NCI-H526 (cell line): ENCODE data around the gene CCAR1.
"Not testable (repeated sequence)": the region's sequence is repeated elsewhere in the genome, so short reads cannot be mapped to it uniquely, and the experiment has no call there.

Experiments used
- DNase-seq, 2 experiments: peaks; one replicate each; lab custom pipeline; 2025; lab: John Stamatoyannopoulos, UW

The CCAR1 gene

GRCh38 chr10:68720793-68721672 lies at the start of gene CCAR1:
Gene CCAR1, plus strand, starts transcription at chr10:68721239. Its CDS starts 1,266 bp downstream, at chr10:68722505.
- DNase-seq = peak; percentile 97 to 98

GRCh38 chr10:68684413-68684812 lies 36.6 kb upstream of the CCAR1 start:
- no peak for DNase-seq

GRCh38 chr10:68696018-68696417 lies 25.0 kb upstream of the CCAR1 start:
- no peak for DNase-seq

- DNase-seq = no peak
Measured at GRCh38 chr10:68697106-68697505, 23.9 kb upstream of the CCAR1 start.

- no peak for DNase-seq
Measured at GRCh38 chr10:68700197-68700596, 20.8 kb upstream of the CCAR1 start.

GRCh38 chr10:68705548-68705947 lies 15.5 kb upstream of the CCAR1 start:
- no peak for DNase-seq

- DNase-seq = not testable (repeated sequence)
Measured at GRCh38 chr10:68708987-68709386, 12.1 kb upstream of the CCAR1 start.

- DNase-seq = not testable (repeated sequence)
Measured at GRCh38 chr10:68713065-68713464, 8.0 kb upstream of the CCAR1 start.

- DNase-seq = no peak
Measured at GRCh38 chr10:68717435-68717834, 3.6 kb upstream of the CCAR1 start.

GRCh38 chr10:68721673-68722335 lies 765 bp downstream of the CCAR1 start:
- no peak for DNase-seq

- DNase-seq = no peak
Measured at GRCh38 chr10:68725016-68725415, 4.0 kb downstream of the CCAR1 start.

- DNase-seq = no peak
Measured at GRCh38 chr10:68727146-68727545, 6.1 kb downstream of the CCAR1 start.

GRCh38 chr10:68732651-68733050 lies 11.6 kb downstream of the CCAR1 start:
- DNase-seq = no peak

- DNase-seq = no peak
Measured at GRCh38 chr10:68734349-68734748, 13.3 kb downstream of the CCAR1 start.

GRCh38 chr10:68735119-68735518 lies 14.1 kb downstream of the CCAR1 start:
- no peak for DNase-seq

GRCh38 chr10:68735739-68736138 lies 14.7 kb downstream of the CCAR1 start:
- DNase-seq = not testable (repeated sequence)

- not testable (repeated sequence) for DNase-seq
Measured at GRCh38 chr10:68740676-68741075, 19.6 kb downstream of the CCAR1 start.

GRCh38 chr10:68742397-68742796 lies 21.4 kb downstream of the CCAR1 start:
- DNase-seq = no peak

GRCh38 chr10:68752711-68753350 lies 31.8 kb downstream of the CCAR1 start:
- no peak for DNase-seq

GRCh38 chr10:68756246-68756645 lies 35.2 kb downstream of the CCAR1 start:
- no peak for DNase-seq

- no peak for DNase-seq
Measured at GRCh38 chr10:68756766-68757165, 35.7 kb downstream of the CCAR1 start.

- DNase-seq = no peak
Measured at GRCh38 chr10:68759223-68759863, 38.3 kb downstream of the CCAR1 start.
